ENCODE results near the gene KRTAP4-4. TPM values are rescaled to one million over a fixed set of nuclear protein-coding genes. Genes with fewer than 3 reads are reported as not detected.

KRTAP4-4 gene
- total and polyA plus RNA-seq, 2 of the 8 experiments (the other 6 are each of a cell fraction or from before 2014, with no cell fraction given): not detected

- Histone ChIP-seq H2BK15ac (ENCODE audit: low read length) (no peak overlapping the region), H3K4ac (replicated peaks; ENCODE audit: insufficient read length, low read depth, low read length) (no peak overlapping the region), H4K20me1 (replicated peaks in 1 of 2; ENCODE audit: control insufficient read depth in 1 of 2, insufficient read depth in 2 of 2, low read length in 2 of 2) (no peaks in the 10 kb centered on the region), H4K91ac (replicated peaks; ENCODE audit: insufficient read length, low read length) (no peak overlapping the region), H2BK5ac (ENCODE audit: low read depth, low read length) (no peak overlapping the region), H3K4me1 (replicated peaks in 1 of 4; ENCODE audit: control insufficient read depth in 3 of 4, insufficient read depth in 4 of 4, low read length in 3 of 4) (no peaks in the 10 kb centered on the region), H2AK5ac (ENCODE audit: low read depth, low read length) (no peak overlapping the region), H3K9ac (replicated peaks in 1 of 4; ENCODE audit: extremely low read depth in 1 of 4, low read depth in 3 of 4, low read length in 3 of 4) (no peak overlapping the region), H3K27me3 (replicated peaks in 1 of 4; ENCODE audit: control insufficient read depth in 3 of 4, extremely low read depth in 1 of 4, insufficient read depth in 3 of 4, low read length in 3 of 4) (no peaks in the 10 kb centered on the region), H3K36me3 (ENCODE audit: control insufficient read depth in 2 of 4, insufficient read depth in 4 of 4, low read length in 3 of 4) (no peaks in the 10 kb centered on the region), H3K14ac (ENCODE audit: insufficient read length) (no peak overlapping the region), H3K79me1 (ENCODE audit: low read depth, low read length) (no peaks in the 10 kb centered on the region), H4K8ac (ENCODE audit: extremely low read depth, insufficient read depth, low read length) (no peak overlapping the region), H3K56ac (replicated peaks; ENCODE audit: insufficient read length, low read depth, low read length) (no peak overlapping the region), H3K23me2 (ENCODE audit: low read depth, low read length) (no peaks in the 10 kb centered on the region), H2BK12ac (ENCODE audit: low read depth, low read length) (no peak overlapping the region), H3K18ac (ENCODE audit: extremely low read depth, low read length) (no peak overlapping the region), H3K27ac (ENCODE audit: low read depth, low read length) (no peak overlapping the region), H3K79me2 (ENCODE audit: control insufficient read depth in 1 of 2, insufficient read depth in 2 of 2, low read length in 2 of 2) (no peaks in the 10 kb centered on the region), H4K5ac (ENCODE audit: insufficient read length, low read depth, low read length) (no peak overlapping the region), H3K9me3 (ENCODE audit: insufficient read depth in 2 of 2, low read depth in 1 of 2, low read length in 1 of 2) (no peaks in the 10 kb centered on the region), H2BK20ac (ENCODE audit: low read length) (no peak overlapping the region), H2AFZ (ENCODE audit: low read length) (no peak overlapping the region), H3K4me3 (ENCODE audit: extremely low read depth in 1 of 4, insufficient read depth in 2 of 4, low read depth in 3 of 4, low read length in 4 of 4) (no peak overlapping the region), H3K4me2 (ENCODE audit: insufficient read depth in 1 of 2, low read depth in 2 of 2, low read length in 2 of 2) (no peak overlapping the region), H2BK120ac (replicated peaks; ENCODE audit: low read depth, low read length) (no peak overlapping the region), H3K23ac (ENCODE audit: insufficient read length) (no peak overlapping the region)
- TF ChIP-seq MAFK (IDR thresholded peaks at IDR 0.05; ENCODE audit: low read depth, low read length) (no peak), ATF2 (IDR thresholded peaks at IDR 0.05; ENCODE audit: low read length) (no peak), CTCF (IDR thresholded peaks at IDR 0.05; ENCODE audit: control extremely low read depth in 1 of 3, insufficient read depth in 1 of 3, low read depth in 1 of 3, low read length in 3 of 3) (no peak), KDM1A (IDR thresholded peaks at IDR 0.05; ENCODE audit: borderline replicate concordance, low read length) (no peak), BCL11A (IDR thresholded peaks at IDR 0.05; ENCODE audit: low read depth in 2 of 2, low read length in 2 of 2) (no peak)
- WGBS, 2 experiments (ENCODE audit: extremely low coverage in 1 of 2, insufficient coverage in 1 of 2, insufficient read length in 1 of 2, insufficient replicate concordance in 2 of 2, low coverage in 1 of 2, low lambda C conversion rate in 2 of 2, missing lambda C conversion rate in 1 of 2): 92% methylated on average over 2 of the region's 2 CpGs; no CpG with 5 or more reads in 1 of the 2 experiments
- DNase-seq (ENCODE audit: low read depth in 1 of 2, low spot score in 2 of 2): no peak
- POLR2A ChIA-PET (ENCODE audit: partially characterized antibody): no interaction called here
- peak; percentile 68 for FAIRE-seq
- CTCF ChIA-PET (ENCODE audit: partially characterized antibody): interaction anchor here (0.6 kb wide), 3 partner anchors 24 to 235 kb away, joined by 3 read pairs; no protein-coding TSS in a partner anchor
Observed at GRCh38 chr17:41133880-41134735, 26.4 kb downstream of the KRTAP4-4 start.

All from H1 (cell line).